SK-N-SH (cell line): ENCODE measurements around the gene RNU4-1.

Experiments used
- CHD2 ChIP-seq: fragments of 150-350 bp; IDR thresholded peaks from 2 replicates; pipeline ENCODE4 v1.6.1; 2018; ENCODE audit warnings: low read length; ENCODE audit not compliant: partially characterized antibody
- CTCF ChIP-seq: fragments of 200-600 bp; sonication (generic); IDR thresholded peaks from 2 replicates; pipeline ENCODE4 v1.6.1; 2017; ENCODE audit warnings: antibody characterized with exemption, mild to moderate bottlenecking, moderate library complexity
- EZH2phosphoT487 ChIP-seq: fragments of 200-600 bp; sonication (generic); IDR thresholded peaks from 2 replicates; pipeline ENCODE4 v1.6.1; 2017; ENCODE audit warnings: low read depth, mixed run types, mild to moderate bottlenecking, antibody characterized with exemption, moderate library complexity, borderline replicate concordance
- FOXM1 ChIP-seq: IDR thresholded peaks from 2 replicates; pipeline ENCODE4 v1.4.0; 2012; ENCODE audit warnings: low read depth, mild to moderate bottlenecking
- GATA2 ChIP-seq: sonication (generic); formaldehyde crosslinking; IDR thresholded peaks from 2 replicates; pipeline ENCODE4 v1.5.0; 2020; ENCODE audit warnings: mild to moderate bottlenecking, missing genetic modification reagents
- POLR2AphosphoS5 ChIP-seq: IDR thresholded peaks from 2 replicates; pipeline ENCODE4 v1.6.1; 2012; ENCODE audit warnings: low read depth, low read length
- REST ChIP-seq: IDR thresholded peaks from 2 replicates; pipeline ENCODE4 v1.6.1; 2012; ENCODE audit warnings: mild to moderate bottlenecking, low read depth, low read length, moderate library complexity
- RXRA ChIP-seq: IDR thresholded peaks from 2 replicates; pipeline ENCODE4 v1.4.0; 2012; ENCODE audit warnings: low read depth, mild to moderate bottlenecking, borderline replicate concordance
- TAF1 ChIP-seq: IDR thresholded peaks from 2 replicates; pipeline ENCODE4 v1.6.1; 2012; ENCODE audit warnings: low read depth, mild to moderate bottlenecking, low read length, moderate library complexity, borderline replicate concordance
- USF2 ChIP-seq: fragments of 150-350 bp; IDR thresholded peaks from 2 replicates; pipeline ENCODE4 v1.6.1; 2017; ENCODE audit warnings: antibody characterized with exemption, low read length, low read depth, borderline replicate concordance
- YY1 ChIP-seq: IDR thresholded peaks from 2 replicates; pipeline ENCODE4 v1.4.0; 2012; ENCODE audit warnings: low read depth, mild to moderate bottlenecking
- ZBTB33 ChIP-seq: IDR thresholded peaks from 2 replicates; pipeline ENCODE4 v1.4.0; 2012; ENCODE audit warnings: low read depth, borderline replicate concordance

- TF ChIP-seq POLR2AphosphoS5, result no peak
- no peak for TF ChIP-seq CTCF
- no peak for TF ChIP-seq FOXM1
- no peak for TF ChIP-seq EZH2phosphoT487
- TF ChIP-seq YY1, result no peak
- TF ChIP-seq REST, result no peak
- no peak for TF ChIP-seq ZBTB33
- no peak for TF ChIP-seq GATA2 (CRISPR knock-in tag)
- no peak for TF ChIP-seq TAF1
- no peak for TF ChIP-seq CHD2
- TF ChIP-seq USF2, result no peak
- TF ChIP-seq RXRA, result no peak
Observed at GRCh38 chr12:120316798-120317223, 23.8 kb upstream of the RNU4-1 start.
